T-cell (primary cell): ENCODE data around the gene KCNC2. TPM values are rescaled to one million over a fixed set of nuclear protein-coding genes. Genes with fewer than 3 reads are reported as not detected.
"Not testable (repeated sequence)": the region's sequence is repeated elsewhere in the genome, so short reads cannot be mapped to it uniquely, and the experiment has no call there.

Experiments used
- ATAC-seq, 4 experiments: fragments of 200-7000 bp in 3 of 4; fragments of 150-1000 bp in 1 of 4; cut with Tn5 transposase; replicated peaks in 1 of 4; 1 replicate in 3 of 4; 2 replicates in 1 of 4; pipeline ENCODE4 v1.10.0; 2021; ENCODE audit warnings: moderate library complexity in 3 of 4, mild to moderate bottlenecking in 2 of 4, moderate number of reproducible peaks in 1 of 4
- CTCF ChIA-PET, 2 donors: fragments of 300-600 bp; sonication (Branson Sonifier 250); formaldehyde crosslinking; loops; one replicate each; lab custom pipeline; 2022; ENCODE audit warnings: antibody characterized with exemption in 2 of 2; lab: Charles Lee
- POLR2A ChIA-PET, 2 donors: fragments of 300-600 bp; sonication (Branson Sonifier 250); formaldehyde crosslinking; loops; one replicate each; lab custom pipeline; 2022; ENCODE audit warnings: antibody characterized with exemption in 2 of 2; lab: Charles Lee
- DNase-seq, 35 experiments: peaks; one replicate each; pipeline versions ENCODE4 v3.0.0 to v3.0.0-alpha.2; 2013 to 2023
- H3K27ac ChIP-seq: one replicate; pipeline ENCODE4 v1.5.1; 2013; ENCODE audit warnings: low read length
- H3K27me3 ChIP-seq, 2 experiments: replicated peaks in 1 of 2; 1 replicate in 1 of 2; 2 replicates in 1 of 2; pipeline versions ENCODE4 v1.6.1 to v1.7.0; 2013; ENCODE audit warnings: low read length in 1 of 2, mixed read lengths in 1 of 2; ENCODE audit not compliant: control insufficient read depth in 2 of 2, insufficient read depth in 2 of 2; ENCODE audit errors: extremely low read depth in 1 of 2
- H3K36me3 ChIP-seq, 2 donors: 1 replicate in 1 of 2; 2 replicates in 1 of 2; pipeline versions ENCODE4 v1.6.1 to v1.7.0; 2013; ENCODE audit warnings: low read length in 1 of 2; ENCODE audit not compliant: control insufficient read depth in 2 of 2, insufficient read depth in 1 of 2; ENCODE audit errors: extremely low read depth in 1 of 2
- H3K4me1 ChIP-seq, 2 experiments: 1 replicate in 1 of 2; 2 replicates in 1 of 2; pipeline versions ENCODE4 v1.6.1 to v1.7.0; 2013; ENCODE audit warnings: low read length in 2 of 2, mixed read lengths in 1 of 2; ENCODE audit not compliant: insufficient read depth in 2 of 2, control insufficient read depth in 1 of 2; ENCODE audit errors: extremely low read depth in 1 of 2
- H3K4me3 ChIP-seq, 2 donors: 1 replicate in 1 of 2; 2 replicates in 1 of 2; pipeline versions ENCODE4 v1.5.1 to v1.7.0; 2013; ENCODE audit warnings: mild to moderate bottlenecking in 2 of 2, low read length in 1 of 2, moderate library complexity in 1 of 2; ENCODE audit not compliant: control insufficient read depth in 1 of 2; ENCODE audit errors: extremely low read depth in 1 of 2
- H3K9me3 ChIP-seq: 2 replicates; pipeline ENCODE4 v1.7.0; 2013
- H3K27ac Mint-ChIP-seq, 2 donors: one replicate each; pipeline ENCODE4 v1.8.0; 2020 to 2021; ENCODE audit warnings: mild to moderate bottlenecking in 2 of 2, mixed read lengths in 2 of 2
- H3K27me3 Mint-ChIP-seq, 2 donors: one replicate each; pipeline ENCODE4 v1.8.0; 2021 to 2022; ENCODE audit warnings: mixed read lengths in 2 of 2
- H3K36me3 Mint-ChIP-seq: one replicate; pipeline ENCODE4 v1.8.0; 2021; ENCODE audit warnings: mixed read lengths
- H3K4me1 Mint-ChIP-seq, 3 donors: one replicate each; pipeline ENCODE4 v1.8.0; 2020 to 2022; ENCODE audit warnings: mixed read lengths in 3 of 3, mild to moderate bottlenecking in 1 of 3
- H3K4me3 Mint-ChIP-seq, 3 donors: one replicate each; pipeline ENCODE4 v1.8.0; 2020 to 2022; ENCODE audit warnings: mild to moderate bottlenecking in 3 of 3, mixed read lengths in 3 of 3, moderate library complexity in 3 of 3
- H3K9me3 Mint-ChIP-seq, 3 donors: one replicate each; pipeline ENCODE4 v1.8.0; 2020 to 2022; ENCODE audit warnings: mixed read lengths in 3 of 3
- WGBS: methylation state at CpG from one replicate; pipeline ENCODE4 v1.1.5; 2013; ENCODE audit warnings: missing lambda C conversion rate; ENCODE audit not compliant: insufficient coverage; 5-methylcytosine and 5-hydroxymethylcytosine counted together
- total RNA-seq, 35 experiments: library from RNA in 6 of 35; stranded (reverse) in 6 of 35; fragments of 120-200 nt in 1 of 35; gene quantifications; one replicate each; pipeline versions ENCODE4 v1.2.1 to v1.2.4 and lab custom pipeline; 2013 to 2026

The KCNC2 gene
- total RNA-seq, 5 donors from 2014 or later (not counting 1 experiment from before 2014, with no cell fraction given), result not detected

- peaks cover 0 to 11% of the 10 kb centered on the region in 2 experiments for H3K4me1 ChIP-seq
- H3K27me3 ChIP-seq, result no peaks in the 10 kb centered on the region
- Mint-ChIP-seq H3K27me3 (peaks cover 5 to 8% of the 10 kb centered on the region in 2 donors), H3K9me3 (no peaks in the 10 kb centered on the region), H3K4me1 (peaks cover 8 to 10% (median 8%) of the 10 kb centered on the region in 3 donors), H3K4me3 (no peak overlapping the region), H3K27ac (no peak overlapping the region), H3K36me3 (no peaks in the 10 kb centered on the region)
- ATAC-seq (no peak), DNase-seq (no peak)
- no peaks in the 10 kb centered on the region for H3K36me3 ChIP-seq
- CTCF ChIA-PET, result no interaction called here
- POLR2A ChIA-PET, result no interaction called here
- no peaks in the 10 kb centered on the region for H3K9me3 ChIP-seq
- no peak overlapping the region for H3K27ac ChIP-seq
- H3K4me3 ChIP-seq, result no peak overlapping the region
- WGBS, result 83% methylated on average over 1 of the region's 3 CpGs
Observed at GRCh38 chr12:75196408-75196807, 13.2 kb downstream of the KCNC2 start.

GRCh38 chr12:75194250-75194649 lies 15.4 kb downstream of the KCNC2 start:
- Histone ChIP-seq H3K4me1 (no peaks in the 10 kb centered on the region), H3K36me3 (no peaks in the 10 kb centered on the region), H3K27ac (no peak overlapping the region), H3K4me3 (no peak overlapping the region), H3K9me3 (no peaks in the 10 kb centered on the region), H3K27me3 (no peaks in the 10 kb centered on the region)
- 67% methylated on average over 1 of the region's 3 CpGs for WGBS
- no peaks in the 10 kb centered on the region for H3K9me3 Mint-ChIP-seq
- no peak for DNase-seq
- peaks cover 5 to 7% of the 10 kb centered on the region in 2 donors for H3K27me3 Mint-ChIP-seq
- no peaks in the 10 kb centered on the region for H3K4me1 Mint-ChIP-seq
- ChIA-PET CTCF (no interaction called here), POLR2A (interaction anchor here in 1 of 2 donors (0.6 kb wide), 1 partner anchor 9 kb away, joined by 3 read pairs; no protein-coding TSS in a partner anchor)
- no peak for ATAC-seq
- no peaks in the 10 kb centered on the region for H3K36me3 Mint-ChIP-seq
- H3K4me3 Mint-ChIP-seq, result no peak overlapping the region
- H3K27ac Mint-ChIP-seq, result no peak overlapping the region

- Mint-ChIP-seq H3K9me3 (no peaks in the 10 kb centered on the region), H3K27ac (no peak overlapping the region), H3K27me3 (peaks cover 2 to 5% of the 10 kb centered on the region in 2 donors), H3K4me1 (no peaks in the 10 kb centered on the region), H3K36me3 (no peaks in the 10 kb centered on the region), H3K4me3 (no peak overlapping the region)
- ChIA-PET POLR2A (interaction anchor here in 1 of 2 donors (0.7 kb wide), 1 partner anchor 1480 kb away, joined by 4 read pairs; no protein-coding TSS in a partner anchor), CTCF (no interaction called here)
- Histone ChIP-seq H3K27me3 (no peaks in the 10 kb centered on the region), H3K27ac (no peak overlapping the region), H3K4me3 (no peak overlapping the region), H3K4me1 (no peaks in the 10 kb centered on the region), H3K36me3 (no peaks in the 10 kb centered on the region), H3K9me3 (no peaks in the 10 kb centered on the region)
- WGBS, result 80% methylated on average over 2 of the region's 9 CpGs
- ATAC-seq, result no peak
- no peak for DNase-seq
Observed at GRCh38 chr12:75192196-75192595, 17.4 kb downstream of the KCNC2 start.

- no peak for ATAC-seq
Observed at GRCh38 chr12:75190846-75191245, 18.8 kb downstream of the KCNC2 start.

GRCh38 chr12:75185881-75186280 lies 23.8 kb downstream of the KCNC2 start:
- H3K9me3 ChIP-seq, ATAC-seq, H3K4me3 ChIP-seq, CTCF ChIA-PET, H3K4me1 ChIP-seq, H3K9me3 Mint-ChIP-seq, H3K27me3 Mint-ChIP-seq, H3K27ac ChIP-seq, H3K4me3 Mint-ChIP-seq, H3K36me3 Mint-ChIP-seq, H3K4me1 Mint-ChIP-seq, DNase-seq, H3K36me3 ChIP-seq, H3K27ac Mint-ChIP-seq, POLR2A ChIA-PET, H3K27me3 ChIP-seq: not testable (repeated sequence)
- 17% methylated on average over 1 of the region's 3 CpGs for WGBS

More at GRCh38 chr12:75190846-75191245, 18.8 kb downstream of the KCNC2 start:
- H3K4me1 Mint-ChIP-seq, result no peaks in the 10 kb centered on the region
- CTCF ChIA-PET, result no interaction called here
- H3K4me3 ChIP-seq, result no peak overlapping the region
- no peaks in the 10 kb centered on the region for H3K36me3 ChIP-seq
- H3K27me3 ChIP-seq, result no peaks in the 10 kb centered on the region
- no peaks in the 10 kb centered on the region for H3K36me3 Mint-ChIP-seq
- no peak for DNase-seq
- peaks cover 0 to 5% of the 10 kb centered on the region in 2 donors for H3K27me3 Mint-ChIP-seq
- no peak overlapping the region for H3K27ac Mint-ChIP-seq
- POLR2A ChIA-PET, result no interaction called here
- H3K4me3 Mint-ChIP-seq, result no peak overlapping the region
- H3K4me1 ChIP-seq, result no peaks in the 10 kb centered on the region
- H3K27ac ChIP-seq, result no peak overlapping the region
- H3K9me3 Mint-ChIP-seq, result no peaks in the 10 kb centered on the region
- H3K9me3 ChIP-seq, result no peaks in the 10 kb centered on the region

GRCh38 chr12:75184516-75184915 lies 25.1 kb downstream of the KCNC2 start:
- H3K27ac ChIP-seq, result no peak overlapping the region
- POLR2A ChIA-PET, result no interaction called here
- no peaks in the 10 kb centered on the region for H3K4me1 Mint-ChIP-seq

GRCh38 chr12:75183967-75184366 lies 25.7 kb downstream of the KCNC2 start:
- Mint-ChIP-seq H3K36me3 (no peaks in the 10 kb centered on the region), H3K27ac (no peak overlapping the region), H3K9me3 (no peaks in the 10 kb centered on the region), H3K27me3 (peaks cover 0 to 4% of the 10 kb centered on the region in 2 donors), H3K4me1 (no peaks in the 10 kb centered on the region), H3K4me3 (no peak overlapping the region)
- Histone ChIP-seq H3K4me3 (no peak overlapping the region), H3K4me1 (no peaks in the 10 kb centered on the region), H3K36me3 (no peaks in the 10 kb centered on the region), H3K27me3 (peaks cover 0 to 3% of the 10 kb centered on the region in 2 experiments), H3K27ac (no peak overlapping the region), H3K9me3 (no peaks in the 10 kb centered on the region)
- ChIA-PET POLR2A (no interaction called here), CTCF (no interaction called here)
- WGBS, result no CpG with 5 or more reads among the region's 4 CpGs
- DNase-seq (no peak), ATAC-seq (no peak)

More at GRCh38 chr12:75184516-75184915, 25.1 kb downstream of the KCNC2 start:
- Histone ChIP-seq H3K4me3 (no peak overlapping the region), H3K4me1 (no peaks in the 10 kb centered on the region), H3K9me3 (no peaks in the 10 kb centered on the region), H3K36me3 (no peaks in the 10 kb centered on the region), H3K27me3 (peaks cover 0 to 3% of the 10 kb centered on the region in 2 experiments)
- no peak overlapping the region for H3K27ac Mint-ChIP-seq
- ATAC-seq (no peak), DNase-seq (no peak)
- H3K4me3 Mint-ChIP-seq, result no peak overlapping the region
- CTCF ChIA-PET, result no interaction called here
- H3K36me3 Mint-ChIP-seq, result no peaks in the 10 kb centered on the region
- peaks cover 0 to 4% of the 10 kb centered on the region in 2 donors for H3K27me3 Mint-ChIP-seq
- H3K9me3 Mint-ChIP-seq, result no peaks in the 10 kb centered on the region
